GM12878 (cell line): ENCODE results near the gene KLHL9. TPM values are rescaled to one million over a fixed set of nuclear protein-coding genes. Genes with fewer than 3 reads are reported as not detected.
A peak's percentile ranks its signal among the peaks of the same experiment; 100 is the strongest.

Source experiments
- ATAC-seq: fragments of 200-7000 bp; cut with Tn5 transposase; 3 replicates; pipeline ENCODE4 v1.9.1; 2020; ENCODE audit warnings: mild to moderate bottlenecking, moderate library complexity
- BruUV-seq: library from RNA; stranded (reverse); fragments of 400-500 nt; replicated peaks from 2 replicates; lab custom pipeline; 2021; lab: Mats Ljungman, UMichigan
- CTCF ChIA-PET: fragments of 300-600 bp; sonication (Branson Sonifier 250); formaldehyde crosslinking; extraction: SDS; loops from one replicate; lab custom pipeline; 2021; ENCODE audit warnings: inconsistent platforms; lab: Yijun Ruan, JAX
- POLR2A ChIA-PET: fragments of 350-600 bp; formaldehyde crosslinking; extraction: SDS; loops from one replicate; lab custom pipeline; 2021; ENCODE audit warnings: inconsistent platforms; lab: Charles Lee
- RAD21 ChIA-PET: fragments of 300-600 bp; sonication (Branson Sonifier 250); formaldehyde crosslinking; loops from one replicate; lab custom pipeline; 2023; ENCODE audit warnings: antibody characterized with exemption; ENCODE audit not compliant: unreplicated experiment; lab: Charles Lee
- SMC1A ChIA-PET: fragments of 300-600 bp; sonication (Branson Sonifier 250); formaldehyde crosslinking; loops from one replicate; lab custom pipeline; 2023; ENCODE audit not compliant: unreplicated experiment, uncharacterized antibody; lab: Charles Lee
- DNase-seq: peaks from one replicate; pipeline ENCODE4 v3.0.0-alpha.2; 2011; ENCODE audit warnings: low read depth, low spot score
- FAIRE-seq: peaks from 3 replicates; lab custom pipeline; 2011; peaks lifted over from hg19 to GRCh38; lab: Jason Lieb, UNC
- H2AFZ ChIP-seq: 2 replicates; pipeline ENCODE4 v1.6.0; 2011; ENCODE audit warnings: low read depth, low read length, control low read depth; ENCODE audit not compliant: control insufficient read depth
- H3K27ac ChIP-seq: 2 replicates; pipeline ENCODE4 v1.5.1; 2011; ENCODE audit warnings: control low read depth; ENCODE audit not compliant: control insufficient read depth, insufficient read depth
- H3K27me3 ChIP-seq, 2 experiments: replicated peaks in 1 of 2; 2 replicates each; pipeline versions ENCODE4 v1.6.0 to v1.6.1; 2011; ENCODE audit warnings: low read length in 1 of 2; ENCODE audit not compliant: control insufficient read depth in 2 of 2, insufficient read depth in 2 of 2
- H3K36me3 ChIP-seq, 2 experiments: 2 replicates each; pipeline ENCODE4 v1.5.1; 2011; ENCODE audit warnings: low read length in 1 of 2; ENCODE audit not compliant: control insufficient read depth in 2 of 2, insufficient read depth in 2 of 2
- H3K4me1 ChIP-seq: 2 replicates; pipeline ENCODE4 v1.6.1; 2011; ENCODE audit warnings: mild to moderate bottlenecking, low read length, moderate library complexity, mixed read lengths; ENCODE audit not compliant: control insufficient read depth, insufficient read depth
- H3K4me2 ChIP-seq: 2 replicates; pipeline ENCODE4 v1.6.0; 2011; ENCODE audit warnings: control low read depth; ENCODE audit not compliant: control insufficient read depth, insufficient read depth
- H3K4me3 ChIP-seq: fragments of 200-600 bp; sonication (generic); 2 replicates; pipeline ENCODE4 v1.5.1; 2016
- H3K79me2 ChIP-seq: 2 replicates; pipeline ENCODE4 v1.6.0; 2011; ENCODE audit warnings: low read length; ENCODE audit not compliant: control insufficient read depth, insufficient read depth
- H3K9ac ChIP-seq: 2 replicates; pipeline ENCODE4 v1.8.0; 2011; ENCODE audit warnings: low read length, control low read depth, mixed read lengths; ENCODE audit not compliant: control insufficient read depth, insufficient read depth
- H3K9me3 ChIP-seq: replicated peaks from 3 replicates; pipeline ENCODE4 v1.5.1; 2011; ENCODE audit warnings: mild to moderate bottlenecking, low read length; ENCODE audit not compliant: control insufficient read depth, insufficient read depth
- H4K20me1 ChIP-seq: 2 replicates; pipeline ENCODE4 v1.6.0; 2011; ENCODE audit not compliant: control insufficient read depth, insufficient read depth
- BHLHE40 ChIP-seq, 2 experiments: fragments of 450-650 bp in 1 of 2; IDR thresholded peaks; 2 replicates each; pipeline ENCODE4 v1.6.1; 2011 to 2017; ENCODE audit warnings: low read depth in 2 of 2, borderline replicate concordance in 1 of 2, improper control_type of control experiment in 1 of 2, low read length in 1 of 2, mild to moderate bottlenecking in 1 of 2
- CHD1 ChIP-seq: IDR thresholded peaks from 2 replicates; pipeline ENCODE4 v1.6.1; 2012; ENCODE audit warnings: low read depth, low read length, improper control_type of control experiment
- GABPA ChIP-seq: IDR thresholded peaks from 2 replicates; pipeline ENCODE4 v1.6.1; 2014; ENCODE audit warnings: antibody characterized with exemption, low read depth, mild to moderate bottlenecking, inconsistent platforms
- IKZF2 ChIP-seq, 2 experiments: fragments of 450-650 bp; IDR thresholded peaks; 2 replicates each; pipeline ENCODE4 v1.6.1; 2017; ENCODE audit warnings: mild to moderate bottlenecking in 2 of 2, moderate library complexity in 2 of 2
- NFXL1 ChIP-seq: fragments of 450-650 bp; IDR thresholded peaks from 2 replicates; pipeline ENCODE4 v1.6.1; 2017; ENCODE audit warnings: antibody characterized with exemption, mild to moderate bottlenecking, borderline replicate concordance
- NRF1 ChIP-seq: conservative IDR thresholded peaks from 2 replicates; pipeline ENCODE4 v1.6.1; 2011; ENCODE audit warnings: mild to moderate bottlenecking, low read depth, low read length, improper control_type of control experiment
- RELA ChIP-seq: fragments of 450-650 bp; IDR thresholded peaks from 2 replicates; pipeline ENCODE4 v1.8.0; 2014; ENCODE audit warnings: borderline replicate concordance; ENCODE audit not compliant: partially characterized antibody
- TARDBP ChIP-seq: IDR thresholded peaks from 2 replicates; pipeline ENCODE4 v1.6.1; 2016; ENCODE audit warnings: borderline replicate concordance
- ZNF622 ChIP-seq: fragments of 450-650 bp; IDR thresholded peaks from 2 replicates; pipeline ENCODE4 v1.6.1; 2017; ENCODE audit warnings: mild to moderate bottlenecking, inconsistent platforms
- ZSCAN29 ChIP-seq: fragments of 450-650 bp; IDR thresholded peaks from 2 replicates; pipeline ENCODE4 v1.6.1; 2017; ENCODE audit warnings: mild to moderate bottlenecking, moderate library complexity
- WGBS: methylation state at CpG from one replicate; pipeline ENCODE4 v1.1.6; 2016; ENCODE audit warnings: low lambda C conversion rate; ENCODE audit not compliant: insufficient replicate concordance, insufficient coverage; ENCODE audit errors: missing lambda C conversion rate; 5-methylcytosine and 5-hydroxymethylcytosine counted together
- in situ Hi-C: fragments of 300-500 bp; cut with MboI; formaldehyde crosslinking; loops from 9 replicates; pipeline ENCODE4 v1.14.3; 2018; ENCODE audit warnings: mixed read lengths
- intact Hi-C: fragments of 100-400 bp; cut with micrococcal nuclease; formaldehyde crosslinking; loops from one replicate; pipeline ENCODE4 v1.14.2; 2022; ENCODE audit not compliant: unreplicated experiment
- polyA plus RNA-seq, 11 experiments: library from polyadenylated mRNA; depleted of rRNA in 4 of 11; unstranded in 6 of 11; stranded (reverse) in 5 of 11; fragments of >200 nt; fragmentation: Nextera tagmentation in 4 of 11; fragmentation: Illumina TruSeq in 1 of 11; extraction: Ambion mirVana in 4 of 11; extraction: Trizol in 1 of 11; gene quantifications; 1 replicate in 1 of 11; 2 replicates in 10 of 11; pipeline versions ENCODE4 v1.2.1 to v1.2.3, GENCODE V29; 2011 to 2016; ENCODE audit warnings: inconsistent platforms in 2 of 11, missing spikeins in 2 of 11, low read depth in 1 of 11
- total RNA-seq, 4 experiments: library from RNA; depleted of rRNA in 3 of 4; stranded (reverse); fragments of >200 nt in 3 of 4; fragmentation: Illumina TruSeq in 1 of 4; extraction: Trizol in 1 of 4; gene quantifications; 2 replicates each; pipeline versions ENCODE4 v1.2.1 to v1.2.3, GENCODE V29; 2013 to 2021
- TF ChIP-seq, protein P1 (sequence below): fragments of 450-650 bp; IDR thresholded peaks from 2 replicates; pipeline ENCODE4 v1.6.1; 2017; ENCODE audit warnings: antibody characterized with exemption, mild to moderate bottlenecking, moderate library complexity
- TF ChIP-seq, protein P2 (sequence below): fragments of 450-650 bp; IDR thresholded peaks from 2 replicates; pipeline ENCODE4 v1.6.1; 2017; ENCODE audit warnings: mild to moderate bottlenecking, low read depth, inconsistent platforms; ENCODE audit not compliant: poor library complexity, severe bottlenecking
- TF ChIP-seq, protein P3 (sequence below), 3 experiments: IDR thresholded peaks in 2 of 3; conservative IDR thresholded peaks in 1 of 3; 2 replicates each; pipeline ENCODE4 v1.5.1; 2011; ENCODE audit warnings: low read depth in 3 of 3, low read length in 3 of 3, mild to moderate bottlenecking in 3 of 3, control low read depth in 2 of 3, moderate library complexity in 2 of 3, inconsistent platforms in 1 of 3, mixed read lengths in 1 of 3; ENCODE audit not compliant: control insufficient read depth in 2 of 3, insufficient read depth in 1 of 3; ENCODE audit errors: extremely low read depth in 1 of 3

Gene KLHL9
- total and polyA plus RNA-seq, 10 of the 15 experiments (the other 5 are each of a cell fraction or from before 2014, with no cell fraction given): 3.8 to 37.7 (median 17.4) TPM

DNA sequence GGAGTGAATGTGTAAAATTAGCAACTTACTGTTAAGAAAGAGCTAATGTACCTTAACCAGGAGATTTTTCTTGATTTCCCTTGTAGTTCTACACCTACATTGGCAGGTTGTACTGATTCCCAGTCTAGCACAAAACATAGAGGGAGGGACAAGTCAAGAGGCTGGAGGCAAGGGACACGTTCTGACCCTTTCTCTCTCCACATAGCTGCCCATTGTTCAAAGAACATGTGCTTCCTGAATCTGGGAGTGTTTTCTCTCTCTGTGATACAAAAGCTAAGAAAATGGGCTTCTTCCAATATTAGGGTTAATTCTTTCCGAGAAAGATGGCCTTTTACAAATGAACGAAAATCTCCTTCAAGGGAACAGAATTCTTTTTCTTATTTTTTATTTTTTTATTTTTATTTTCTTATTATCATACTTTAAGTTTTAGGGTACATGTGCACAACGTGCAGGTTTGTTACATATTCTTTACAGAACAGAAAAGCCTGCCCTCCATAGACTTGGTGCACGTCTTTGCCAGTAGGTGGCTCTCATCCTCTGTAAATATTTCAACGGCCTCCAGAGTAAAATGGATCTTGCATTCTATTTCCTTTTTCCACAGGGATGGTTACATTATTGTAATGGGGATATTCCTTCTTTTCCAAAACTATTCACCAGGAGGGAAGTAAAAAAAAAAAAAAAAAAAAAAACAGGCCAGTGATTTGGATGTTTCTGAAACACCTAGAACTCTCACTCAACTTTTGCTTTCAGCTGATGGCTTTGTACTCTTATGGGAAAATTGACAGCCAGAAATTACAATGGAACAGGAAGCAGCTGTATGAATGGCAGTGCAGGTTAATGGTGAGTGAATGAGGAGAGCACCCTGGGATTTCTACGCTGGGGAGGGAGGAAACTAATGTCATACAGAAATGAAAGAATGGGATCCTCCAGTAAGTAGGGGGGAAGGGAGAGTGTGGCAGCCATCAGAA is 17.0 kb downstream of the KLHL9 start:
- no peak overlapping the region for H2AFZ ChIP-seq
- BruUV-seq: no TSS peak
- SMC1A ChIA-PET: interaction anchor here (0.6 to 3.4 kb wide), 23 partner anchors 11 to 216 kb away, joined by 3 to 19 read pairs (median 5); partner anchors contain the start of gene IFNA8
- TF ChIP-seq ZSCAN29: no peak
- TF ChIP-seq GABPA: no peak
- TF ChIP-seq, protein P1, sequence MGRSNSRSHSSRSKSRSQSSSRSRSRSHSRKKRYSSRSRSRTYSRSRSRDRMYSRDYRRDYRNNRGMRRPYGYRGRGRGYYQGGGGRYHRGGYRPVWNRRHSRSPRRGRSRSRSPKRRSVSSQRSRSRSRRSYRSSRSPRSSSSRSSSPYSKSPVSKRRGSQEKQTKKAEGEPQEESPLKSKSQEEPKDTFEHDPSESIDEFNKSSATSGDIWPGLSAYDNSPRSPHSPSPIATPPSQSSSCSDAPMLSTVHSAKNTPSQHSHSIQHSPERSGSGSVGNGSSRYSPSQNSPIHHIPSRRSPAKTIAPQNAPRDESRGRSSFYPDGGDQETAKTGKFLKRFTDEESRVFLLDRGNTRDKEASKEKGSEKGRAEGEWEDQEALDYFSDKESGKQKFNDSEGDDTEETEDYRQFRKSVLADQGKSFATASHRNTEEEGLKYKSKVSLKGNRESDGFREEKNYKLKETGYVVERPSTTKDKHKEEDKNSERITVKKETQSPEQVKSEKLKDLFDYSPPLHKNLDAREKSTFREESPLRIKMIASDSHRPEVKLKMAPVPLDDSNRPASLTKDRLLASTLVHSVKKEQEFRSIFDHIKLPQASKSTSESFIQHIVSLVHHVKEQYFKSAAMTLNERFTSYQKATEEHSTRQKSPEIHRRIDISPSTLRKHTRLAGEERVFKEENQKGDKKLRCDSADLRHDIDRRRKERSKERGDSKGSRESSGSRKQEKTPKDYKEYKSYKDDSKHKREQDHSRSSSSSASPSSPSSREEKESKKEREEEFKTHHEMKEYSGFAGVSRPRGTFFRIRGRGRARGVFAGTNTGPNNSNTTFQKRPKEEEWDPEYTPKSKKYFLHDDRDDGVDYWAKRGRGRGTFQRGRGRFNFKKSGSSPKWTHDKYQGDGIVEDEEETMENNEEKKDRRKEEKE: no peak
- no peak for TF ChIP-seq TARDBP
- TF ChIP-seq, protein P2, sequence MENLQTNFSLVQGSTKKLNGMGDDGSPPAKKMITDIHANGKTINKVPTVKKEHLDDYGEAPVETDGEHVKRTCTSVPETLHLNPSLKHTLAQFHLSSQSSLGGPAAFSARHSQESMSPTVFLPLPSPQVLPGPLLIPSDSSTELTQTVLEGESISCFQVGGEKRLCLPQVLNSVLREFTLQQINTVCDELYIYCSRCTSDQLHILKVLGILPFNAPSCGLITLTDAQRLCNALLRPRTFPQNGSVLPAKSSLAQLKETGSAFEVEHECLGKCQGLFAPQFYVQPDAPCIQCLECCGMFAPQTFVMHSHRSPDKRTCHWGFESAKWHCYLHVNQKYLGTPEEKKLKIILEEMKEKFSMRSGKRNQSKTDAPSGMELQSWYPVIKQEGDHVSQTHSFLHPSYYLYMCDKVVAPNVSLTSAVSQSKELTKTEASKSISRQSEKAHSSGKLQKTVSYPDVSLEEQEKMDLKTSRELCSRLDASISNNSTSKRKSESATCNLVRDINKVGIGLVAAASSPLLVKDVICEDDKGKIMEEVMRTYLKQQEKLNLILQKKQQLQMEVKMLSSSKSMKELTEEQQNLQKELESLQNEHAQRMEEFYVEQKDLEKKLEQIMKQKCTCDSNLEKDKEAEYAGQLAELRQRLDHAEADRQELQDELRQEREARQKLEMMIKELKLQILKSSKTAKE: no peak
- TF ChIP-seq, protein P3, sequence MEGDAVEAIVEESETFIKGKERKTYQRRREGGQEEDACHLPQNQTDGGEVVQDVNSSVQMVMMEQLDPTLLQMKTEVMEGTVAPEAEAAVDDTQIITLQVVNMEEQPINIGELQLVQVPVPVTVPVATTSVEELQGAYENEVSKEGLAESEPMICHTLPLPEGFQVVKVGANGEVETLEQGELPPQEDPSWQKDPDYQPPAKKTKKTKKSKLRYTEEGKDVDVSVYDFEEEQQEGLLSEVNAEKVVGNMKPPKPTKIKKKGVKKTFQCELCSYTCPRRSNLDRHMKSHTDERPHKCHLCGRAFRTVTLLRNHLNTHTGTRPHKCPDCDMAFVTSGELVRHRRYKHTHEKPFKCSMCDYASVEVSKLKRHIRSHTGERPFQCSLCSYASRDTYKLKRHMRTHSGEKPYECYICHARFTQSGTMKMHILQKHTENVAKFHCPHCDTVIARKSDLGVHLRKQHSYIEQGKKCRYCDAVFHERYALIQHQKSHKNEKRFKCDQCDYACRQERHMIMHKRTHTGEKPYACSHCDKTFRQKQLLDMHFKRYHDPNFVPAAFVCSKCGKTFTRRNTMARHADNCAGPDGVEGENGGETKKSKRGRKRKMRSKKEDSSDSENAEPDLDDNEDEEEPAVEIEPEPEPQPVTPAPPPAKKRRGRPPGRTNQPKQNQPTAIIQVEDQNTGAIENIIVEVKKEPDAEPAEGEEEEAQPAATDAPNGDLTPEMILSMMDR (IDR thresholded peaks at IDR 0.05 in 2 of 3, conservative IDR thresholded peaks at IDR 0.05 in 1 of 3; ENCODE audit: control insufficient read depth in 2 of 3, extremely low read depth in 1 of 3, insufficient read depth in 1 of 3, low read depth in 3 of 3, low read length in 3 of 3): peak; percentile 59 to 74 (median 66)
- TF ChIP-seq ZNF622: no peak
- TF ChIP-seq NFXL1: no peak
- TF ChIP-seq BHLHE40 (IDR thresholded peaks at IDR 0.05; ENCODE audit: borderline replicate concordance in 1 of 2, low read depth in 2 of 2, low read length in 1 of 2): 0 out of 4 replicates have a peak, but pooled peaks of 1 of the 2 experiments have one; percentile 15
- 0 out of 4 replicates have a peak, but pooled peaks of 1 of the 2 experiments have one; percentile 13 for TF ChIP-seq IKZF2 (IDR thresholded peaks at IDR 0.05)
- no peak for TF ChIP-seq NRF1
- no peak for TF ChIP-seq RELA
- TF ChIP-seq CHD1: no peak

More for the DNA sequence above, 17.0 kb downstream of the KLHL9 start:
- in situ Hi-C loops (loop anchor here (5.0 kb wide), 1 partner anchor 479 kb away; no protein-coding TSS in a partner anchor), intact Hi-C loops (loop anchor here (1.0 to 10.0 kb wide), 5 partner anchors 66 to 471 kb away; no protein-coding TSS in a partner anchor)
- CTCF ChIA-PET: interaction anchor here (0.5 to 6.4 kb wide), 61 partner anchors 8 to 1285 kb away, joined by 3 to 35 read pairs (median 4); partner anchors contain the start of gene KLHL9
- H3K27me3 ChIP-seq: no peaks in the 10 kb centered on the region
- peak; percentile 80 for FAIRE-seq
- no peak overlapping the region for H3K4me3 ChIP-seq
- 20% methylated on average over 7 of the region's 7 CpGs for WGBS
- H3K27ac ChIP-seq: no peak overlapping the region
- no peak overlapping the region for H3K9ac ChIP-seq
- no peaks in the 10 kb centered on the region for H4K20me1 ChIP-seq
- POLR2A ChIA-PET: no interaction called here
- no peaks in the 10 kb centered on the region for H3K4me1 ChIP-seq
- peak; percentile 94 for ATAC-seq
- RAD21 ChIA-PET: interaction anchor here (0.6 to 2.7 kb wide), 19 partner anchors 11 to 1013 kb away, joined by 3 to 20 read pairs (median 4); no protein-coding TSS in a partner anchor
- H3K36me3 ChIP-seq: peaks cover 0 to 7% of the 10 kb centered on the region in 2 experiments; a peak in 3 of 4 replicates
- no peaks in the 10 kb centered on the region for H3K79me2 ChIP-seq
- DNase-seq: no peak
- no peaks in the 10 kb centered on the region for H3K9me3 ChIP-seq
- no peak overlapping the region for H3K4me2 ChIP-seq
